Measurements from ENCODE around the gene EDIL3.

The EDIL3 gene

GRCh38 chr5:84292788-84293653, 91.7 kb downstream of the EDIL3 start:
- no peak for DNase-seq

GRCh38 chr5:84292000-84292642, 92.6 kb downstream of the EDIL3 start:
- no peak for DNase-seq

GRCh38 chr5:84290673-84291072, 94.0 kb downstream of the EDIL3 start:
- no peak for DNase-seq

- DNase-seq: no peak
Observed at GRCh38 chr5:84290161-84290560, 94.5 kb downstream of the EDIL3 start.

- no peak for DNase-seq
Observed at GRCh38 chr5:84287951-84288350, 96.7 kb downstream of the EDIL3 start.

GRCh38 chr5:84286662-84287061, 98.0 kb downstream of the EDIL3 start:
- no peak for DNase-seq

GRCh38 chr5:84285641-84286637, 98.7 kb downstream of the EDIL3 start:
- no peak for DNase-seq

GRCh38 chr5:84281383-84281782, 103.3 kb downstream of the EDIL3 start:
- no peak for DNase-seq

GRCh38 chr5:84279234-84279633, 105.4 kb downstream of the EDIL3 start:
- no peak for DNase-seq

- no peak for DNase-seq
Observed at GRCh38 chr5:84275609-84276008, 109.1 kb downstream of the EDIL3 start.

- no peak for DNase-seq
Observed at GRCh38 chr5:84274585-84275468, 109.9 kb downstream of the EDIL3 start.

GRCh38 chr5:84273517-84273883, 111.2 kb downstream of the EDIL3 start:
- no peak for DNase-seq

GRCh38 chr5:84272771-84273516, 111.7 kb downstream of the EDIL3 start:
- DNase-seq: no peak

- DNase-seq: no peak
Observed at GRCh38 chr5:84265739-84266550, 118.7 kb downstream of the EDIL3 start.

GRCh38 chr5:84265130-84265529, 119.5 kb downstream of the EDIL3 start:
- no peak for DNase-seq

- DNase-seq: no peak
Observed at GRCh38 chr5:84260939-84261338, 123.7 kb downstream of the EDIL3 start.

- DNase-seq: no peak
Observed at GRCh38 chr5:84260140-84260539, 124.5 kb downstream of the EDIL3 start.

- no peak for DNase-seq
Observed at GRCh38 chr5:84259283-84260045, 125.2 kb downstream of the EDIL3 start.

- no peak for DNase-seq
Observed at GRCh38 chr5:84257061-84257460, 127.6 kb downstream of the EDIL3 start.

GRCh38 chr5:84255315-84255714, 129.4 kb downstream of the EDIL3 start:
- DNase-seq: no peak

Measured in DMS 273 treated with DMSO at 0.1 percent for 48 hours (cell line).